VCaP (cell line): ENCODE data around the gene CRTC2.

Experiments
- H3K27ac ChIP-seq: fragments of 450-650 bp; 2 replicates; pipeline ENCODE4 v1.5.1; 2017
- CTCF ChIP-seq: fragments of 450-650 bp; conservative IDR thresholded peaks from 2 replicates; pipeline ENCODE4 v1.5.1; 2017; ENCODE audit warnings: mild to moderate bottlenecking, moderate library complexity

The CRTC2 gene

DNA sequence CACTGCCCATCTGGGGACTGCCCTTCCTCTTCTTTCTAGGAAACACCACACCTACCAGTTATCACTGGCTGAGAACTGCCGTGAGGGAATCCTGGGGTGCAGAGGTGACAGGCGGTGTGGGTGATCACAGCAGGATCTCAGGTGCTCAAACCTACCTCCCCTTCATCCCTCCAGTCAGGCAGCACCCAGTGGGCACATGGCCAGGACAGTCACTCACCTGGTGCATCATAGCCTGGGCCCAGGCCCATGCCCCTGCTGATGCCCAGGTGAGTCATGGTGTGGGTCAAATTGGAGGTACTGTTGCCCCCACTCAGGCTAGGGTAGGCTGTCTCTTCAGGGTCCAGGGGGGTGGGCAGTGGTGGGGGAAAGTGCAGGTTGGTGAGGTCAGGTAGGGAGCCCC lies 6.6 kb downstream of the CRTC2 start:
- no peak for TF ChIP-seq CTCF
- H3K27ac ChIP-seq, result no peak overlapping the region

GRCh38 chr1:153951183-153951582 lies 7.2 kb downstream of the CRTC2 start:
- H3K27ac ChIP-seq, result no peak overlapping the region
- TF ChIP-seq CTCF, result no peak

GRCh38 chr1:153946622-153947241 lies 11.7 kb downstream of the CRTC2 start, which contains the start of gene DENND4B:
Gene DENND4B, minus strand, starts transcription at chr1:153946718. Its CDS starts 2,344 bp downstream, at chr1:153944374.
- peak within 1 kb of the TSS; percentile 95 for H3K27ac ChIP-seq
- TF ChIP-seq CTCF, result peak; percentile 99

GRCh38 chr1:153945795-153946621 lies 12.4 kb downstream of the CRTC2 start:
- TF ChIP-seq CTCF, result no peak
- H3K27ac ChIP-seq, result peak overlapping the region; percentile 95

DNA sequence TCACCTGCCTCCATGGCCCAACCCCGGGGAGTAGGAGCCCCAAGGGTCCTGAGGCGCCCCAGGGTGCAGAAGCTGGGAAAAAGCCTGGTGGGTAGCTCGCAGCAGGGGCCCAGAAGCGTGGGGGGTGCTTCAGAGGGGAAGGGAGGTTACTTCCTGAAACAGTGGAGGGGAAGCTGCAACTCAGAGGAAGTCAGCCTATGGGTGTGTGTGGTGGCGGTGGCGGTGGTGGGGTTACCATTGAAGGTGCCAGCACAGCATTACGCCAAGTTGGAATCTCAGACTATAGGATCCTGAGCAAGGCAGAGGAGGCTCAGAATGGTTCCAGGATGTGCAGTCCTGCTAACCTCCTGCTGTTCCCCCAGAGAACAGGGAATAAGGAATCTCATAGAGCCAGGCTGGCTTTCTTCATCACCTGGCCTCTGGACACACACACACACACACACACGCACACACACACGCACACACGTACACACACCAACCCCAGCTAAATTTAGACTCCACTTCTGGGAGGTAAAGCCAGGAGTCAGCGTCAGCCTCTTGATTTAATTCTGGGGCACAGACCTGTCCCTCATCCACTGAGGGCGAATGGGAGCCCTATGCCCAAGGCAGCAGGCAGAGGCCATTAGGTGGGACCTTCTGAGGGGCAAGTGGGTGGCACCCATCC lies 13.1 kb downstream of the CRTC2 start:
- H3K27ac ChIP-seq, result peak overlapping the region; percentile 95
- TF ChIP-seq CTCF, result no peak

- H3K27ac ChIP-seq, result peak overlapping the region; percentile 95
- no peak for TF ChIP-seq CTCF
Observed at GRCh38 chr1:153944827-153945117, 13.6 kb downstream of the CRTC2 start.
